Breast epithelium (tissue), 3 donors: ENCODE results near the gene MGST2.

Experiments used
- CTCF ChIP-seq, 3 donors: fragments of 450-650 bp; IDR thresholded peaks; one replicate each; pipeline ENCODE4 v1.5.1; 2016 to 2017; ENCODE audit warnings: antibody characterized with exemption in 3 of 3, mild to moderate bottlenecking in 3 of 3, moderate library complexity in 3 of 3
- POLR2A ChIP-seq: fragments of 450-650 bp; IDR thresholded peaks from one replicate; pipeline ENCODE4 v1.6.1; 2016; ENCODE audit warnings: antibody characterized with exemption, mild to moderate bottlenecking, moderate library complexity

DNA sequence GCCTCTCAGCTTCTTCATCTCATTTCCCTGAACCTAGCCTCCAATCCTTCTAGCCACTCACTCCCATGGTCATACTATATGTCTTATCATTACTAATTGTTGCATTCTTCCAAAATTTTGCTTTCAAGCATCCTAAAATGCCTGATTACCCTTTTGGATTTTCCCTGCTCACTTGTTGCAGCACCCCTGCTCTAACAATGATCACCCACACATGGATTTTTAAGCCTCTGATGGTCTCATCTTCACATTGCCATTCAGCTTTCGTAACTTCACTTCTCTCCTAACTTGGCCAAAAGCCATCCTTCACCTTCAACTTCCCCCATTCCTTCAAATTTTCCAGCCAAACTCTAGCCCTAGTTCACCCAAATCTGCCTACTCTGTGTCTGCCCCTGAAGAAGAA, 33.8 kb upstream of the MGST2 start:
- TF ChIP-seq POLR2A (no peak), CTCF (IDR thresholded peaks at IDR 0.05) (no peak)
